Activated CD4-positive, alpha-beta T cell treated with anti-CD3 and anti-CD28 coated beads, Interleukin-2, amount 10 ng/mL, durations not matched to agents 24 days and 14 days (primary cell): ENCODE results near the gene FGF3. TPM values are rescaled to one million over a fixed set of nuclear protein-coding genes. Genes with fewer than 3 reads are reported as not detected.

ENCODE experiments used
- DNase-seq: peaks from one replicate; pipeline ENCODE4 v3.0.0; 2022
- H3K27ac Mint-ChIP-seq: one replicate; pipeline ENCODE4 v1.8.0; 2022; ENCODE audit warnings: mild to moderate bottlenecking, mixed read lengths
- H3K27me3 Mint-ChIP-seq: one replicate; pipeline ENCODE4 v1.8.0; 2022; ENCODE audit warnings: mixed read lengths
- H3K36me3 Mint-ChIP-seq: one replicate; pipeline ENCODE4 v1.8.0; 2022; ENCODE audit warnings: low read depth, mild to moderate bottlenecking, mixed read lengths
- H3K4me1 Mint-ChIP-seq: one replicate; pipeline ENCODE4 v1.8.0; 2021; ENCODE audit warnings: mixed read lengths
- H3K4me3 Mint-ChIP-seq: one replicate; pipeline ENCODE4 v1.8.0; 2022; ENCODE audit warnings: mild to moderate bottlenecking, moderate library complexity, mixed read lengths
- H3K9me3 Mint-ChIP-seq: one replicate; pipeline ENCODE4 v1.8.0; 2021; ENCODE audit warnings: mixed read lengths
- intact Hi-C: fragments of 100-400 bp; cut with micrococcal nuclease; formaldehyde crosslinking; loops from one replicate; pipeline ENCODE4 v1.15.1; 2023
- total RNA-seq: library from RNA; stranded (reverse); gene quantifications from 2 replicates; pipeline ENCODE4 v1.2.3, GENCODE V29; 2022

FGF3 gene
- total RNA-seq, 1 donor from 2014 or later, result not detected

- H3K27ac Mint-ChIP-seq, result no peak overlapping the region
- no peak for DNase-seq
- intact Hi-C loops, result no loop called here
- H3K9me3 Mint-ChIP-seq, result no peaks in the 10 kb centered on the region
- no peaks in the 10 kb centered on the region for H3K36me3 Mint-ChIP-seq
- H3K4me1 Mint-ChIP-seq, result no peaks in the 10 kb centered on the region
- no peak overlapping the region for H3K4me3 Mint-ChIP-seq
- peaks cover 12% of the 10 kb centered on the region for H3K27me3 Mint-ChIP-seq
Measured at GRCh38 chr11:69825037-69825834, 6.0 kb upstream of the FGF3 start.

- intact Hi-C loops, result no loop called here
- Mint-ChIP-seq H3K36me3 (no peaks in the 10 kb centered on the region), H3K4me1 (no peaks in the 10 kb centered on the region), H3K27me3 (peaks cover 20% of the 10 kb centered on the region), H3K27ac (no peak overlapping the region), H3K4me3 (no peak overlapping the region), H3K9me3 (no peaks in the 10 kb centered on the region)
- no peak for DNase-seq
Measured at GRCh38 chr11:69823641-69824265, 4.5 kb upstream of the FGF3 start.

GRCh38 chr11:69822676-69823494, 3.7 kb upstream of the FGF3 start:
- no peak for DNase-seq
- Mint-ChIP-seq H3K27me3 (peaks cover 20% of the 10 kb centered on the region), H3K4me1 (no peaks in the 10 kb centered on the region), H3K27ac (no peak overlapping the region), H3K4me3 (no peak overlapping the region), H3K9me3 (no peaks in the 10 kb centered on the region), H3K36me3 (no peaks in the 10 kb centered on the region)
- intact Hi-C loops, result no loop called here

- H3K4me3 Mint-ChIP-seq, result no peak overlapping the region
- H3K9me3 Mint-ChIP-seq, result no peaks in the 10 kb centered on the region
- peaks cover 23% of the 10 kb centered on the region for H3K27me3 Mint-ChIP-seq
- H3K27ac Mint-ChIP-seq, result no peak overlapping the region
- no peaks in the 10 kb centered on the region for H3K36me3 Mint-ChIP-seq
- intact Hi-C loops, result no loop called here
- H3K4me1 Mint-ChIP-seq, result no peaks in the 10 kb centered on the region
- DNase-seq, result no peak
Measured at GRCh38 chr11:69821511-69822040, 2.4 kb upstream of the FGF3 start.

GRCh38 chr11:69820441-69820840, 1.2 kb upstream of the FGF3 start:
- intact Hi-C loops, result no loop called here
- H3K4me1 Mint-ChIP-seq, result no peaks in the 10 kb centered on the region
- H3K9me3 Mint-ChIP-seq, result no peaks in the 10 kb centered on the region
- no peak overlapping the region for H3K4me3 Mint-ChIP-seq
- H3K27me3 Mint-ChIP-seq, result peaks cover 29% of the 10 kb centered on the region
- H3K27ac Mint-ChIP-seq, result no peak overlapping the region
- H3K36me3 Mint-ChIP-seq, result no peaks in the 10 kb centered on the region
- DNase-seq, result no peak

- Mint-ChIP-seq H3K9me3 (no peaks in the 10 kb centered on the region), H3K36me3 (no peaks in the 10 kb centered on the region), H3K4me3 (no peak overlapping the region), H3K27me3 (peaks cover 29% of the 10 kb centered on the region), H3K4me1 (no peaks in the 10 kb centered on the region), H3K27ac (no peak overlapping the region)
- intact Hi-C loops, result loop anchor here (5.0 kb wide), 2 partner anchors 117 to 182 kb away; partner anchors contain the start of gene FGF19
- no peak for DNase-seq
Measured at GRCh38 chr11:69819541-69820070, 390 bp upstream of the FGF3 start.

- intact Hi-C loops, result loop anchor here (5.0 kb wide), 2 partner anchors 116 to 181 kb away; partner anchors contain the start of gene FGF19
Measured at GRCh38 chr11:69818231-69818602, 999 bp downstream of the FGF3 start.

GRCh38 chr11:69817265-69818230, 1.7 kb downstream of the FGF3 start:
- Mint-ChIP-seq H3K9me3 (no peaks in the 10 kb centered on the region), H3K36me3 (no peaks in the 10 kb centered on the region), H3K27ac (no peak overlapping the region), H3K4me1 (peaks cover 2% of the 10 kb centered on the region), H3K27me3 (peaks cover 33% of the 10 kb centered on the region), H3K4me3 (no peak overlapping the region)
- peak; percentile 57 for DNase-seq
- intact Hi-C loops, result loop anchor here (5.0 kb wide), 2 partner anchors 115 to 180 kb away; partner anchors contain the start of gene FGF19

More at GRCh38 chr11:69818231-69818602, 999 bp downstream of the FGF3 start:
- no peak overlapping the region for H3K27ac Mint-ChIP-seq
- DNase-seq, result no peak
- H3K36me3 Mint-ChIP-seq, result no peaks in the 10 kb centered on the region
- H3K4me3 Mint-ChIP-seq, result no peak overlapping the region
- H3K4me1 Mint-ChIP-seq, result peaks cover 2% of the 10 kb centered on the region
- peaks cover 34% of the 10 kb centered on the region for H3K27me3 Mint-ChIP-seq
- H3K9me3 Mint-ChIP-seq, result no peaks in the 10 kb centered on the region

GRCh38 chr11:69816671-69817070, 2.5 kb downstream of the FGF3 start:
- H3K4me3 Mint-ChIP-seq, result no peak overlapping the region
- peaks cover 2% of the 10 kb centered on the region for H3K4me1 Mint-ChIP-seq
- no peaks in the 10 kb centered on the region for H3K36me3 Mint-ChIP-seq
- peaks cover 29% of the 10 kb centered on the region for H3K27me3 Mint-ChIP-seq
- no peaks in the 10 kb centered on the region for H3K9me3 Mint-ChIP-seq
- no peak for DNase-seq
- no peak overlapping the region for H3K27ac Mint-ChIP-seq
- intact Hi-C loops, result loop anchor here (5.0 kb wide), 2 partner anchors 114 to 179 kb away; partner anchors contain the start of gene FGF19

GRCh38 chr11:69815973-69816372, 3.2 kb downstream of the FGF3 start:
- Mint-ChIP-seq H3K4me1 (peaks cover 2% of the 10 kb centered on the region), H3K27ac (no peak overlapping the region), H3K4me3 (no peak overlapping the region), H3K36me3 (no peaks in the 10 kb centered on the region), H3K27me3 (peaks cover 29% of the 10 kb centered on the region), H3K9me3 (no peaks in the 10 kb centered on the region)
- DNase-seq, result no peak
- intact Hi-C loops, result loop anchor here (5.0 kb wide), 2 partner anchors 114 to 179 kb away; partner anchors contain the start of gene FGF19

- intact Hi-C loops, result loop anchor here (5.0 kb wide), 2 partner anchors 113 to 178 kb away; partner anchors contain the start of gene FGF19
- Mint-ChIP-seq H3K4me1 (peaks cover 2% of the 10 kb centered on the region), H3K36me3 (no peaks in the 10 kb centered on the region), H3K27me3 (peaks cover 19% of the 10 kb centered on the region), H3K4me3 (no peak overlapping the region), H3K27ac (no peak overlapping the region), H3K9me3 (no peaks in the 10 kb centered on the region)
- DNase-seq, result no peak
Measured at GRCh38 chr11:69814902-69815301, 4.3 kb downstream of the FGF3 start.

GRCh38 chr11:69814411-69814810, 4.8 kb downstream of the FGF3 start:
- Mint-ChIP-seq H3K36me3 (no peaks in the 10 kb centered on the region), H3K9me3 (no peaks in the 10 kb centered on the region), H3K4me1 (peaks cover 2% of the 10 kb centered on the region), H3K27ac (no peak overlapping the region), H3K4me3 (no peak overlapping the region), H3K27me3 (peaks cover 18% of the 10 kb centered on the region)
- intact Hi-C loops, result no loop called here
- DNase-seq, result no peak
